ENCODE measurements around the gene C5orf63.

DNA sequence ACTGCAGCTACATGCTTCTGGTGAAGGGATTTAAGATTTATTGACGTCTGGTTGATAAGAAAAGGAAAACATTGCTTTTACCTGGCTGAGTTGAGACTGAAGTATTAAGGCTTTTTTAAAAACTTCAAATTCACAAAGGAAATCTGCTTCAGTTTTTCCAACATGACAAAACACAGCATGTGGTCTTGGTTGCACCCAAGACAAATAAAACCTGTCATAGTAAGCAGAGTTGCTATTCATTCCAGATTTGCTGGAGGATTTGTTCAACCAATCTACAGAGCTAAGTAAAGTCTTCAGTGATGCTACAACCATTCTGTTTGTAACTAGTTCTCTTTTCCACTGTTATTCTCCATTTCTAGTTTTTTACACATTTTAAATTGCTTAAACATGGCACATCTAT lies 11.3 kb downstream of the C5orf63 start:
- TF ChIP-seq, protein P1, sequence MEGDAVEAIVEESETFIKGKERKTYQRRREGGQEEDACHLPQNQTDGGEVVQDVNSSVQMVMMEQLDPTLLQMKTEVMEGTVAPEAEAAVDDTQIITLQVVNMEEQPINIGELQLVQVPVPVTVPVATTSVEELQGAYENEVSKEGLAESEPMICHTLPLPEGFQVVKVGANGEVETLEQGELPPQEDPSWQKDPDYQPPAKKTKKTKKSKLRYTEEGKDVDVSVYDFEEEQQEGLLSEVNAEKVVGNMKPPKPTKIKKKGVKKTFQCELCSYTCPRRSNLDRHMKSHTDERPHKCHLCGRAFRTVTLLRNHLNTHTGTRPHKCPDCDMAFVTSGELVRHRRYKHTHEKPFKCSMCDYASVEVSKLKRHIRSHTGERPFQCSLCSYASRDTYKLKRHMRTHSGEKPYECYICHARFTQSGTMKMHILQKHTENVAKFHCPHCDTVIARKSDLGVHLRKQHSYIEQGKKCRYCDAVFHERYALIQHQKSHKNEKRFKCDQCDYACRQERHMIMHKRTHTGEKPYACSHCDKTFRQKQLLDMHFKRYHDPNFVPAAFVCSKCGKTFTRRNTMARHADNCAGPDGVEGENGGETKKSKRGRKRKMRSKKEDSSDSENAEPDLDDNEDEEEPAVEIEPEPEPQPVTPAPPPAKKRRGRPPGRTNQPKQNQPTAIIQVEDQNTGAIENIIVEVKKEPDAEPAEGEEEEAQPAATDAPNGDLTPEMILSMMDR (IDR thresholded peaks at IDR 0.05; ENCODE audit: insufficient read depth, low read length), result no peak
- TF ChIP-seq POLR2AphosphoS5 (IDR thresholded peaks at IDR 0.05; ENCODE audit: low read depth) (no peak), SPI1 (IDR thresholded peaks at IDR 0.05; ENCODE audit: borderline replicate concordance, low read depth) (no peak)
- TF ChIP-seq, protein P2, sequence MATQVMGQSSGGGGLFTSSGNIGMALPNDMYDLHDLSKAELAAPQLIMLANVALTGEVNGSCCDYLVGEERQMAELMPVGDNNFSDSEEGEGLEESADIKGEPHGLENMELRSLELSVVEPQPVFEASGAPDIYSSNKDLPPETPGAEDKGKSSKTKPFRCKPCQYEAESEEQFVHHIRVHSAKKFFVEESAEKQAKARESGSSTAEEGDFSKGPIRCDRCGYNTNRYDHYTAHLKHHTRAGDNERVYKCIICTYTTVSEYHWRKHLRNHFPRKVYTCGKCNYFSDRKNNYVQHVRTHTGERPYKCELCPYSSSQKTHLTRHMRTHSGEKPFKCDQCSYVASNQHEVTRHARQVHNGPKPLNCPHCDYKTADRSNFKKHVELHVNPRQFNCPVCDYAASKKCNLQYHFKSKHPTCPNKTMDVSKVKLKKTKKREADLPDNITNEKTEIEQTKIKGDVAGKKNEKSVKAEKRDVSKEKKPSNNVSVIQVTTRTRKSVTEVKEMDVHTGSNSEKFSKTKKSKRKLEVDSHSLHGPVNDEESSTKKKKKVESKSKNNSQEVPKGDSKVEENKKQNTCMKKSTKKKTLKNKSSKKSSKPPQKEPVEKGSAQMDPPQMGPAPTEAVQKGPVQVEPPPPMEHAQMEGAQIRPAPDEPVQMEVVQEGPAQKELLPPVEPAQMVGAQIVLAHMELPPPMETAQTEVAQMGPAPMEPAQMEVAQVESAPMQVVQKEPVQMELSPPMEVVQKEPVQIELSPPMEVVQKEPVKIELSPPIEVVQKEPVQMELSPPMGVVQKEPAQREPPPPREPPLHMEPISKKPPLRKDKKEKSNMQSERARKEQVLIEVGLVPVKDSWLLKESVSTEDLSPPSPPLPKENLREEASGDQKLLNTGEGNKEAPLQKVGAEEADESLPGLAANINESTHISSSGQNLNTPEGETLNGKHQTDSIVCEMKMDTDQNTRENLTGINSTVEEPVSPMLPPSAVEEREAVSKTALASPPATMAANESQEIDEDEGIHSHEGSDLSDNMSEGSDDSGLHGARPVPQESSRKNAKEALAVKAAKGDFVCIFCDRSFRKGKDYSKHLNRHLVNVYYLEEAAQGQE (IDR thresholded peaks at IDR 0.05; ENCODE audit: insufficient replicate concordance, low read depth), result no peak

Data from HL-60 (cell line).